MCF 10A (cell line): ENCODE data around the gene CHRNA4. TPM values are rescaled to one million over a fixed set of nuclear protein-coding genes. Genes with fewer than 3 reads are reported as not detected.

Experiments
- BruUV-seq: library from RNA; stranded (reverse); fragments of 400-500 nt; replicated peaks from 2 replicates; lab custom pipeline; 2021; lab: Mats Ljungman, UMichigan
- CTCF ChIA-PET: fragments of 300-600 bp; sonication (Branson Sonifier 250); formaldehyde crosslinking; extraction: SDS; loops from one replicate; lab custom pipeline; 2021; ENCODE audit warnings: antibody characterized with exemption, inconsistent platforms; lab: Yijun Ruan, JAX
- POLR2A ChIA-PET: fragments of 300-600, 350-650 bp; sonication (Branson Sonifier 250); formaldehyde crosslinking; extraction: SDS; loops from one replicate; lab custom pipeline; 2020; ENCODE audit warnings: antibody characterized with exemption, inconsistent platforms; lab: Yijun Ruan, JAX
- DNase-seq: peaks from one replicate; pipeline ENCODE4 v3.0.0-alpha.2; 2018; ENCODE audit not compliant: unreplicated experiment
- H3K27ac Mint-ChIP-seq: one replicate; pipeline ENCODE4 v1.8.0; 2022; ENCODE audit warnings: mild to moderate bottlenecking, low read depth, mixed read lengths; ENCODE audit not compliant: unreplicated experiment
- H3K27me3 Mint-ChIP-seq: one replicate; pipeline ENCODE4 v1.8.0; 2022; ENCODE audit warnings: mixed read lengths; ENCODE audit not compliant: insufficient read depth, unreplicated experiment
- H3K36me3 Mint-ChIP-seq: one replicate; pipeline ENCODE4 v1.8.0; 2022; ENCODE audit warnings: mild to moderate bottlenecking, moderate library complexity, mixed read lengths; ENCODE audit not compliant: insufficient read depth, unreplicated experiment
- H3K4me1 Mint-ChIP-seq: one replicate; pipeline ENCODE4 v1.8.0; 2022; ENCODE audit warnings: mixed read lengths; ENCODE audit not compliant: insufficient read depth, unreplicated experiment
- H3K4me3 Mint-ChIP-seq: one replicate; pipeline ENCODE4 v1.8.0; 2022; ENCODE audit warnings: mild to moderate bottlenecking, moderate library complexity, mixed read lengths; ENCODE audit not compliant: unreplicated experiment
- H3K9me3 Mint-ChIP-seq: one replicate; pipeline ENCODE4 v1.8.0; 2022; ENCODE audit warnings: mixed read lengths; ENCODE audit not compliant: unreplicated experiment
- intact Hi-C: fragments of 100-400 bp; cut with micrococcal nuclease; formaldehyde crosslinking; loops from 2 replicates; pipeline ENCODE4 v1.14.1; 2022
- total RNA-seq: library from RNA; stranded (reverse); gene quantifications from 2 replicates; pipeline ENCODE4 v1.2.3, GENCODE V29; 2022
- TF ChIP-seq, protein P1 (sequence below): fragments of 200-600 bp; IDR thresholded peaks from one replicate; pipeline ENCODE4 v1.8.0; 2022; ENCODE audit warnings: antibody characterized with exemption, mild to moderate bottlenecking; ENCODE audit not compliant: unreplicated experiment

The CHRNA4 gene
- total RNA-seq, 1 experiment from 2014 or later = not detected

DNA sequence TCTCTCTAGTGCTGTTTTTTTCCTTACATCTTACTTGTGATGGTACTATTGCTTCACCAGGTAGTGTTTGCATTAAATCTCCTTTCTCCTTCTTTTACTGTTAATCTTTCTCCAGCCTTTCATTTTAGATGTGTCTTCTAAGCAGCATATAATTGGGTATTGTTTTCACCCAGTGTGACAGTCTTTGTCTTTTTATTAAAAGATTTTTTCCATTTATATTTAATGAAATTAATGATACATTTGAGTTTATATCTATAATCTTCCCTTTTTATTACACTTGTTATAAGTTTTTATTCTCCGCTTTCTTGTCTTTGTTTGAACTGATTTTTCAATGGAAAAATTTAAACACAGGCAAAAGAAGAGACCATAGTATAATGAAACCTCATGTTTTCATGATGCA is 59.5 kb downstream of the CHRNA4 start:
- peaks cover 8% of the 10 kb centered on the region for H3K9me3 Mint-ChIP-seq
- no peak overlapping the region for H3K27ac Mint-ChIP-seq
- peaks cover 41% of the 10 kb centered on the region for H3K27me3 Mint-ChIP-seq
- intact Hi-C loops = no loop called here
- H3K4me1 Mint-ChIP-seq = no peaks in the 10 kb centered on the region
- no peak for DNase-seq
- ChIA-PET POLR2A (no interaction called here), CTCF (interaction anchor here (0.6 kb wide), 1 partner anchor 57 kb away, joined by 3 read pairs; no protein-coding TSS in a partner anchor)
- H3K36me3 Mint-ChIP-seq = no peaks in the 10 kb centered on the region
- BruUV-seq = no TSS peak
- TF ChIP-seq, protein P1, sequence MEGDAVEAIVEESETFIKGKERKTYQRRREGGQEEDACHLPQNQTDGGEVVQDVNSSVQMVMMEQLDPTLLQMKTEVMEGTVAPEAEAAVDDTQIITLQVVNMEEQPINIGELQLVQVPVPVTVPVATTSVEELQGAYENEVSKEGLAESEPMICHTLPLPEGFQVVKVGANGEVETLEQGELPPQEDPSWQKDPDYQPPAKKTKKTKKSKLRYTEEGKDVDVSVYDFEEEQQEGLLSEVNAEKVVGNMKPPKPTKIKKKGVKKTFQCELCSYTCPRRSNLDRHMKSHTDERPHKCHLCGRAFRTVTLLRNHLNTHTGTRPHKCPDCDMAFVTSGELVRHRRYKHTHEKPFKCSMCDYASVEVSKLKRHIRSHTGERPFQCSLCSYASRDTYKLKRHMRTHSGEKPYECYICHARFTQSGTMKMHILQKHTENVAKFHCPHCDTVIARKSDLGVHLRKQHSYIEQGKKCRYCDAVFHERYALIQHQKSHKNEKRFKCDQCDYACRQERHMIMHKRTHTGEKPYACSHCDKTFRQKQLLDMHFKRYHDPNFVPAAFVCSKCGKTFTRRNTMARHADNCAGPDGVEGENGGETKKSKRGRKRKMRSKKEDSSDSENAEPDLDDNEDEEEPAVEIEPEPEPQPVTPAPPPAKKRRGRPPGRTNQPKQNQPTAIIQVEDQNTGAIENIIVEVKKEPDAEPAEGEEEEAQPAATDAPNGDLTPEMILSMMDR = no peak
- no peak overlapping the region for H3K4me3 Mint-ChIP-seq

GRCh38 chr20:63298731-63299312 is 62.3 kb downstream of the CHRNA4 start:
- Mint-ChIP-seq H3K4me3 (no peak overlapping the region), H3K27ac (no peak overlapping the region), H3K27me3 (peaks cover 57% of the 10 kb centered on the region), H3K9me3 (peaks cover 8% of the 10 kb centered on the region), H3K36me3 (no peaks in the 10 kb centered on the region), H3K4me1 (no peaks in the 10 kb centered on the region)
- CTCF ChIA-PET = interaction anchor here (1.1 to 1.4 kb wide), 2 partner anchors 12 to 75 kb away, joined by 3 to 5 read pairs; no protein-coding TSS in a partner anchor
- BruUV-seq = no TSS peak
- intact Hi-C loops = no loop called here
- DNase-seq = no peak
- POLR2A ChIA-PET = no interaction called here
- TF ChIP-seq, protein P1 = no peak

GRCh38 chr20:63297796-63298572 is 63.2 kb downstream of the CHRNA4 start:
- POLR2A ChIA-PET = no interaction called here
- DNase-seq = no peak
- Mint-ChIP-seq H3K4me3 (no peak overlapping the region), H3K4me1 (no peaks in the 10 kb centered on the region), H3K36me3 (no peaks in the 10 kb centered on the region), H3K27me3 (peaks cover 57% of the 10 kb centered on the region), H3K9me3 (peaks cover 8% of the 10 kb centered on the region), H3K27ac (no peak overlapping the region)
- TF ChIP-seq, protein P1 = no peak
- CTCF ChIA-PET = interaction anchor here (0.8 to 2.8 kb wide), 3 partner anchors 12 to 767 kb away, joined by 3 to 7 read pairs (median 4); no protein-coding TSS in a partner anchor
- intact Hi-C loops = no loop called here
- no TSS peak for BruUV-seq

DNA sequence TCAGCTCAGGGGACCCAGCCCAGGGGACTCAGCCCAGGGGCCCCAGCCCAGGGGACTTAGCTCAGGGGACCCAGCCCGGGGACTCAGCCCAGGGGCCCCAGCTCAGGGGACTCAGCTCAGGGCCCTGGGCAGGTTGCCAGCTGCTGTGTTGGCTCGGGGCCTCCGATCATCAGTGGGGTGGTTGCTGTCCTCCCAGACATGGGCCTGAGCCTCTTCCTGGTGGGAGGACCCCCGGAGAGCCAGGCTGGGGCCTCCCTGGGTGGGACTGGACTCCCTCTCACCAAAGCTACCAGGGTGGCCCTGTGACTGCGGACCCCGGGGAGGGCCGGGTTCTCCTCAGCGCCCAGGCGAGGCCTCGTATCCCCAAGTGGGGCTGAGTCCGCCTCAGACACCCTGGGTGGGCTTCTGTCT is 63.8 kb downstream of the CHRNA4 start:
- intact Hi-C loops = no loop called here
- BruUV-seq = no TSS peak

More for the DNA sequence above, 63.8 kb downstream of the CHRNA4 start:
- H3K9me3 Mint-ChIP-seq = peaks cover 8% of the 10 kb centered on the region
- POLR2A ChIA-PET = no interaction called here
- TF ChIP-seq, protein P1 = no peak
- H3K27ac Mint-ChIP-seq = no peak overlapping the region
- no peak for DNase-seq
- CTCF ChIA-PET = interaction anchor here (0.7 to 2.8 kb wide), 3 partner anchors 12 to 766 kb away, joined by 3 to 7 read pairs (median 4); no protein-coding TSS in a partner anchor
- no peak overlapping the region for H3K4me3 Mint-ChIP-seq
- peaks cover 51% of the 10 kb centered on the region for H3K27me3 Mint-ChIP-seq
- H3K36me3 Mint-ChIP-seq = no peaks in the 10 kb centered on the region
- H3K4me1 Mint-ChIP-seq = no peaks in the 10 kb centered on the region
